RWPE2 (cell line): Measurements from ENCODE around the gene SSR2.

Experiments
- ATAC-seq: fragments of 200-7000 bp; cut with Tn5 transposase; 3 replicates; pipeline ENCODE4 v1.9.1; 2021; ENCODE audit warnings: low read depth
- DNase-seq: peaks from one replicate; pipeline ENCODE4 v3.0.0-alpha.2; 2020; ENCODE audit warnings: low spot score
- H3K27ac ChIP-seq: fragments of 450-650 bp; 2 replicates; pipeline ENCODE4 v1.5.1; 2017; ENCODE audit warnings: mild to moderate bottlenecking; ENCODE audit not compliant: poor library complexity, severe bottlenecking
- H3K27me3 ChIP-seq: fragments of 250-450 bp; sonication (Bioruptor Pico); 2 replicates; pipeline ENCODE4 v1.5.1; 2021; ENCODE audit warnings: mild to moderate bottlenecking, moderate library complexity; ENCODE audit not compliant: insufficient read depth, poor library complexity, severe bottlenecking
- H3K36me3 ChIP-seq: fragments of 250-450 bp; sonication (Bioruptor Pico); 2 replicates; pipeline ENCODE4 v1.5.1; 2020; ENCODE audit warnings: low read depth, mild to moderate bottlenecking, moderate library complexity
- H3K4me1 ChIP-seq: fragments of 250-450 bp; sonication (Bioruptor Pico); 2 replicates; pipeline ENCODE4 v1.5.1; 2021; ENCODE audit warnings: mild to moderate bottlenecking, moderate library complexity; ENCODE audit not compliant: insufficient read depth, poor library complexity, severe bottlenecking
- H3K4me3 ChIP-seq: fragments of 250-450 bp; sonication (Bioruptor Pico); 2 replicates; pipeline ENCODE4 v1.5.1; 2021; ENCODE audit warnings: mild to moderate bottlenecking, moderate library complexity; ENCODE audit not compliant: severe bottlenecking
- H3K9me3 ChIP-seq: fragments of 250-450 bp; sonication (Bioruptor Pico); 2 replicates; pipeline ENCODE4 v1.5.1; 2021; ENCODE audit warnings: mild to moderate bottlenecking, moderate library complexity; ENCODE audit not compliant: severe bottlenecking
- CTCF ChIP-seq: fragments of 450-650 bp; IDR thresholded peaks from one replicate; pipeline ENCODE4 v1.5.1; 2017; ENCODE audit warnings: mild to moderate bottlenecking, moderate library complexity; ENCODE audit not compliant: poor library complexity, severe bottlenecking

SSR2 gene

GRCh38 chr1:156004843-156005584, 15.7 kb downstream of the SSR2 start:
- Histone ChIP-seq H3K9me3 (no peaks in the 10 kb centered on the region), H3K4me3 (no peak overlapping the region), H3K27ac (no peak overlapping the region), H3K4me1 (peaks cover 27% of the 10 kb centered on the region), H3K36me3 (peaks cover 17% of the 10 kb centered on the region), H3K27me3 (no peaks in the 10 kb centered on the region)
- ATAC-seq (no peak), DNase-seq (no peak)
- TF ChIP-seq CTCF, result no peak

DNA sequence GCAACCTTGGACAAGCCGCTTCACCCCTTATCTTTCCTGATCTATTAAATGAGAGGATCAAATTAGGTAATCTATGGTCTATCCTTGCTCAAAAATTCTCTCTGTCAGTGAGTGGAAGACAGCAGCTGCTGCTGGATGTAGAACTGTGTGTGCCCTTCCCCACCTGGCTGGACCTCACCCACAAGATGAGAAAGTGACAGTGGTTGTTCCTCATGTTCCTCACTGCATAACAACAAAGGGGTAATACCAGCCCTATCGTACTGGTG, 16.9 kb downstream of the SSR2 start:
- Histone ChIP-seq H3K36me3 (peaks cover 5% of the 10 kb centered on the region), H3K27me3 (no peaks in the 10 kb centered on the region), H3K27ac (peak overlapping the region; percentile 64), H3K9me3 (no peaks in the 10 kb centered on the region), H3K4me3 (no peak overlapping the region), H3K4me1 (peaks cover 27% of the 10 kb centered on the region)
- peak; percentile 2; the same call in 2 of the 3 replicates for ATAC-seq
- TF ChIP-seq CTCF, result no peak
- DNase-seq, result no peak

DNA sequence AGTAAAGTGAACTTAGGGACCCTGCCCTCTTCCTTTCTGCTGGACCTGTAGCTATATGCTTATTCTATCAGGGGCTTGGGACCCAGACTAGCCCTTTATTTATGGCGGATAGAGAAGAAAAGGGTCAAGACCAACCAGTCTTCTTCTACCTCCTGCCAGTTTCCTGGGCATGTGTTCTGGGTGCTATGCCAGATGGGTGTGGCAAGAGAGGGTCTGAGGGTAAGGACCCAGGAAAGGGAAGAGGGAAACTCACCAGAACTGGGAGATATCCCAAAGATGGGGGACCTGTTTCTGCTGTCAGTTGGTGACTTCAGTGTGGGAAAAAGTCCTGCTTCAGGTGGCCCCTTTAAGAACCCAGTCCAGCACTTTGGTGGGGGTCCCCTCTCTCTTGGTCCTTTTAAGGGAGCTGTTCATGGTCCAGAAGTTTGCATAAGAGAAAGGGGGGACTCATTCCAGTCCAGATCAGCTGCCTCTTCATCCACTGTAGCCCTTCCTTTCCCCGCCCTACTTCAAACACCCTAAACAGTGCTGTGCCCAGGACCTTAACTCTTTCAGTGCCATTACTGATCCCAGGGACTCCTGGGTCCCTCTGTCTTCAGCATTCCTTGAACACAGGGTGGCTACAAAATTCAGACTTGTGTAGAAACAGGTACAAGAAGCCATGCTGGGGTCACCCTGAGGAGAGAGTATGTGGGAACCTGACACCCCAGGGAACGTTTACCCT, 18.4 kb downstream of the SSR2 start:
- TF ChIP-seq CTCF, result no peak
- Histone ChIP-seq H3K4me3 (no peak overlapping the region), H3K4me1 (peaks cover 27% of the 10 kb centered on the region), H3K27me3 (no peaks in the 10 kb centered on the region), H3K9me3 (no peaks in the 10 kb centered on the region), H3K27ac (peak overlapping the region; percentile 64), H3K36me3 (no peaks in the 10 kb centered on the region)
- ATAC-seq, result no peak
- no peak for DNase-seq

GRCh38 chr1:156001662-156002171, 19.0 kb downstream of the SSR2 start:
- DNase-seq (no peak), ATAC-seq (no peak)
- no peaks in the 10 kb centered on the region for H3K27me3 ChIP-seq
- H3K27ac ChIP-seq, result peak overlapping the region; percentile 64
- H3K36me3 ChIP-seq, result no peaks in the 10 kb centered on the region
- peaks cover 27% of the 10 kb centered on the region for H3K4me1 ChIP-seq
- TF ChIP-seq CTCF, result no peak
- H3K9me3 ChIP-seq, result no peaks in the 10 kb centered on the region
- H3K4me3 ChIP-seq, result no peak overlapping the region
